ENCODE data around the gene SLCO6A1. TPM values are rescaled to one million over a fixed set of nuclear protein-coding genes. Genes with fewer than 3 reads are reported as not detected.

SLCO6A1 gene
- total RNA-seq, 2 experiments from 2014 or later: not detected

Other genes with a start within 250 kb of the SLCO6A1 start
- gene SLCO4C1, start 202.7 kb downstream of the SLCO6A1 start, total RNA-seq: under 1 TPM; 0.28 to 0.37 TPM